Mesothelial cell of epicardium (in vitro differentiated cells): ENCODE measurements around the gene SPATA24. TPM values are rescaled to one million over a fixed set of nuclear protein-coding genes. Genes with fewer than 3 reads are reported as not detected.
"Not testable (repeated sequence)": the region's sequence is repeated elsewhere in the genome, so short reads cannot be mapped to it uniquely, and the experiment has no call there.

Experiments
- DNase-seq, 2 experiments: peaks; one replicate each; pipeline ENCODE4 v3.0.0; 2021; ENCODE audit warnings: low spot score in 2 of 2; ENCODE audit not compliant: unreplicated experiment in 2 of 2
- H3K27ac Mint-ChIP-seq: 2 replicates; pipeline ENCODE4 v1.8.0; 2021; ENCODE audit warnings: mixed read lengths
- H3K27me3 Mint-ChIP-seq: 2 replicates; pipeline ENCODE4 v1.8.0; 2021; ENCODE audit warnings: low read depth, mixed read lengths
- H3K36me3 Mint-ChIP-seq: 2 replicates; pipeline ENCODE4 v1.8.0; 2021; ENCODE audit warnings: mixed read lengths
- H3K4me1 Mint-ChIP-seq: 2 replicates; pipeline ENCODE4 v1.8.0; 2021; ENCODE audit warnings: mixed read lengths
- H3K4me3 Mint-ChIP-seq: 2 replicates; pipeline ENCODE4 v1.8.0; 2021; ENCODE audit warnings: mild to moderate bottlenecking, moderate library complexity, mixed read lengths
- H3K9me3 Mint-ChIP-seq: 2 replicates; pipeline ENCODE4 v1.8.0; 2021; ENCODE audit warnings: mixed read lengths
- CTCF ChIP-seq: fragments of 200-600 bp; sonication (generic); IDR thresholded peaks from one replicate; pipeline ENCODE4 v1.5.0; 2021; ENCODE audit warnings: antibody characterized with exemption; ENCODE audit not compliant: unreplicated experiment
- total RNA-seq: library from RNA; stranded (reverse); gene quantifications from 3 replicates; pipeline ENCODE4 v1.2.1, GENCODE V29; 2021

SPATA24 gene
- total RNA-seq, 1 donor from 2014 or later, result 4.8 TPM

GRCh38 chr5:139443831-139444453 is 40.1 kb upstream of the SPATA24 start:
- Mint-ChIP-seq H3K27me3 (no peaks in the 10 kb centered on the region), H3K4me3 (no peak overlapping the region), H3K36me3 (no peaks in the 10 kb centered on the region), H3K27ac (no peak overlapping the region), H3K4me1 (peaks cover 17% of the 10 kb centered on the region), H3K9me3 (no peaks in the 10 kb centered on the region)
- no peak for DNase-seq
- TF ChIP-seq CTCF, result no peak

GRCh38 chr5:139440416-139440815 is 36.5 kb upstream of the SPATA24 start:
- H3K36me3 Mint-ChIP-seq, H3K27ac Mint-ChIP-seq, H3K9me3 Mint-ChIP-seq, H3K27me3 Mint-ChIP-seq, DNase-seq, H3K4me3 Mint-ChIP-seq: not testable (repeated sequence)
- peaks cover 16% of the 10 kb centered on the region for H3K4me1 Mint-ChIP-seq

GRCh38 chr5:139439013-139439903 is 35.4 kb upstream of the SPATA24 start, which contains the start of gene DNAJC18:
TSS of gene DNAJC18 (minus strand) at chr5:139439525. CDS start at chr5:139439445, 80 bp downstream.
- no peak for TF ChIP-seq CTCF
- H3K4me1 Mint-ChIP-seq, result peaks cover 15% of the 10 kb centered on the region
- no peaks in the 10 kb centered on the region for H3K9me3 Mint-ChIP-seq
- peak within 1 kb of the TSS; percentile 95 for H3K27ac Mint-ChIP-seq
- H3K36me3 Mint-ChIP-seq, result peaks cover 9% of the 10 kb centered on the region
- H3K4me3 Mint-ChIP-seq, result peak within 1 kb of the TSS; percentile 99
- peak; percentile 85 to 90 for DNase-seq
- no peaks in the 10 kb centered on the region for H3K27me3 Mint-ChIP-seq

GRCh38 chr5:139438707-139439012 is 34.8 kb upstream of the SPATA24 start:
- H3K27me3 Mint-ChIP-seq, result no peaks in the 10 kb centered on the region
- peaks cover 15% of the 10 kb centered on the region for H3K4me1 Mint-ChIP-seq
- H3K4me3 Mint-ChIP-seq, result peak overlapping the region; percentile 99
- H3K9me3 Mint-ChIP-seq, result no peaks in the 10 kb centered on the region
- no peak for DNase-seq
- H3K36me3 Mint-ChIP-seq, result peaks cover 9% of the 10 kb centered on the region
- TF ChIP-seq CTCF, result no peak
- H3K27ac Mint-ChIP-seq, result no peak overlapping the region

- H3K36me3 Mint-ChIP-seq, result peaks cover 10% of the 10 kb centered on the region
- no peak overlapping the region for H3K4me3 Mint-ChIP-seq
- no peaks in the 10 kb centered on the region for H3K9me3 Mint-ChIP-seq
- no peak for TF ChIP-seq CTCF
- H3K27me3 Mint-ChIP-seq, result no peaks in the 10 kb centered on the region
- DNase-seq, result no peak
- peaks cover 15% of the 10 kb centered on the region for H3K4me1 Mint-ChIP-seq
- H3K27ac Mint-ChIP-seq, result no peak overlapping the region
Measured at GRCh38 chr5:139435676-139436075, 31.8 kb upstream of the SPATA24 start.

GRCh38 chr5:139431706-139432105 is 27.8 kb upstream of the SPATA24 start:
- no peak for TF ChIP-seq CTCF
- Mint-ChIP-seq H3K9me3 (no peaks in the 10 kb centered on the region), H3K36me3 (peaks cover 28% of the 10 kb centered on the region), H3K4me1 (no peaks in the 10 kb centered on the region), H3K27ac (no peak overlapping the region), H3K4me3 (no peak overlapping the region), H3K27me3 (no peaks in the 10 kb centered on the region)
- no peak for DNase-seq
